AG09309 (cell line): ENCODE data around the gene SUPT20H.

Experiments used
- DNase-seq: peaks from one replicate; pipeline ENCODE4 v3.0.0-alpha.2; 2010; ENCODE audit warnings: low read depth
- H3K4me3 ChIP-seq: 2 replicates; pipeline ENCODE4 v1.5.1; 2011; ENCODE audit warnings: mild to moderate bottlenecking, low read depth, low read length, moderate library complexity; ENCODE audit not compliant: control insufficient read depth
- CTCF ChIP-seq: IDR thresholded peaks from 2 replicates; pipeline ENCODE4 v1.5.1; 2011; ENCODE audit warnings: mild to moderate bottlenecking, low read depth, low read length, inconsistent platforms; ENCODE audit not compliant: insufficient read depth, control insufficient read depth; ENCODE audit errors: missing control alignments

The SUPT20H gene

GRCh38 chr13:36975172-36975571 lies 84.3 kb downstream of the SUPT20H start:
- DNase-seq, result no peak
- H3K4me3 ChIP-seq, result no peak overlapping the region
- TF ChIP-seq CTCF, result no peak

GRCh38 chr13:36973621-36974295 lies 85.7 kb downstream of the SUPT20H start:
- TF ChIP-seq CTCF, result no peak
- no peak for DNase-seq
- no peak overlapping the region for H3K4me3 ChIP-seq

GRCh38 chr13:36973009-36973408 lies 86.5 kb downstream of the SUPT20H start:
- TF ChIP-seq CTCF, result no peak
- no peak overlapping the region for H3K4me3 ChIP-seq
- no peak for DNase-seq

GRCh38 chr13:36966404-36966803 lies 93.1 kb downstream of the SUPT20H start:
- TF ChIP-seq CTCF, result no peak
- DNase-seq, result no peak

GRCh38 chr13:36965767-36966166 lies 93.7 kb downstream of the SUPT20H start:
- TF ChIP-seq CTCF, result no peak
- no peak overlapping the region for H3K4me3 ChIP-seq
- DNase-seq, result peak; percentile 49

More at GRCh38 chr13:36966404-36966803, 93.1 kb downstream of the SUPT20H start:
- H3K4me3 ChIP-seq, result no peak overlapping the region

GRCh38 chr13:36959456-36960116 lies 99.9 kb downstream of the SUPT20H start:
- no peak for DNase-seq
- no peak for TF ChIP-seq CTCF
- H3K4me3 ChIP-seq, result no peak overlapping the region
